NK-92 (cell line): ENCODE results near the gene SHMT2.

Experiments
- DNase-seq: peaks from one replicate; lab custom pipeline; 2025; ENCODE audit not compliant: unreplicated experiment; lab: John Stamatoyannopoulos, UW

SHMT2 gene

DNA sequence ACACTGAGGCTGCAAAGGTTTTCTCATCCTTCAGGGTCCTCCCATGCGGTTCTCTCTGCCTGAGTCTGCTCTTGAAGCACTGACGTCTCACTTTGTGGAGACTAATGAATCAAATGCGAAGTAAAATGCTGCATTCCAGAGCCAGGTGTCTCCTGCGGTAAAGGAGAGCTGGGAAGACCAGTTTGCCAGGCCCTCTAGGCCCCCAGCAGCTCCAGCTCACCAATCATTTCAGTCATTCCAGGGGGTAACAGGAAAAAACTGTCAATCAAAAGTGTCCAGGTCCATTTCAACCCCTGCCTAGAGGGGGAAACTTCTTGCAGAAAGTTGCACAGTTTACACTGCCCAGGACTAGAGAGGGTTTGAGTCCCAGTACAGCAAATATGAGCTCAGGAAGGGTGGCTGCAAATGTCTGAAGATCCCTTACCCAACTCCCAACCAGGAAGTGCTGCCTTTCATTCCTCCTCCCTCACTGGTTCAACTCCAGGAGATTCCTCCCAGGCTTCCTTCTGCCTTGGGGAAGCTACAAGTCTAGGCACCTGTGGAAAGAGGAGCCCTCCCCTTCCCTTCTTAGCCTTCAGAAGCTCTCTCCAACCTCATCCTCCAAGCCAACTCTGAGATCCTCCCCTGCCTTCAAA lies 15.6 kb upstream of the SHMT2 start:
- no peak for DNase-seq

DNA sequence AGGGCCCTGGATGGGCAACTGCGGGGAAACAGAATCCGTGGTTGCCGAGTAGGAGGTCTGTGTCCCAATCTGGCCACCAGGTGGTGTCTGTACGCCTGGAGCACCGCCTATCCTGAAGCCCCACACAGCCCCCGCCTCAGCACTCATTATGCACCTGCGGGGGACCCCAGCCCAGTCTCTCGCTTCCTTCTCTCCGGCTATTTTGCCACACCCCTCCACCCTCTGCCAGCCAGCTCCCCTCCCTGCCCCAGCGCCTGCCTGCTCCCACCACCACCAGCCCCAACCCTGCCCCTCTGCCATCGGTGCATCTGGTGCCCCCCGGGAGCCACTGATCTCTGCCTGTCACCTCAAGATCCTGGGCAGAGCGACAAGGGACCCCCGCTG lies 15.1 kb upstream of the SHMT2 start:
- DNase-seq = peak; percentile 2

DNA sequence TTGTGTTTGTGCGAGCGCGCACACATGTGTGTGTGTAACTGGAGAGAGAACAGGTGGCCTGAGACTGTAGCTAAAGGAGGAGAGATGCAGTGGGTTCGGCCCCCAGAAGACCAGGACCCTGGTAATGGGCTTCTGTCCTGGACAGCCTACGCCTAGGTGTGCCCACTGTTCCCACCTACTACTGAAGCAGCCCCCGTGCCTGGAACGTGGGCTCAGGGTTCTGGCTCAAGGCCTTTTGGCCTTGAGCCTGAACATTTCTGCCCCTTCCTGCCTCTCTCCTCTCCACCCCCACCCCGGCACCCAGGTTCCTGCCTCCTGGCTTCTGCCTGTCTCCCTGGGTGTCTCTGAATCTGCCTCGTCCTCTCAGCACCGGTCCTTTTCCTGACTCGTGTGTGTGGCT lies 14.4 kb upstream of the SHMT2 start:
- no peak for DNase-seq

DNA sequence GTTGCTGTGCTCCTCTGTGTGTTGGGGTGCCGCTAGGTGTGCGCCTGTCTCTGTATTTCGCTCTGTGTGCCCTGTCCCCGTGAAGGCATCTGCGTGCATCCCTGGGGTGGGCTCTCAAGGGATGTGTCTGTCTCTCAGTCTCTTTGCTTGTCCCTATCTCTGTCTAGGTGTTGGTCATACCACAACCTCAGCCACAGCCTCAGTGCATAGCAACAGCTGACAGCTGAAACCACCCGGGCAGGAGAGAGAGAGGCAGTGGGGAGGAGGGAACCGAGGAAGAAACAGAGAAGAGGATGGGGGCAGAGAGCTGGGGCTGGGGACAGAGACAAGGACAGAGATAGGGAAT lies 13.9 kb upstream of the SHMT2 start:
- no peak for DNase-seq

DNA sequence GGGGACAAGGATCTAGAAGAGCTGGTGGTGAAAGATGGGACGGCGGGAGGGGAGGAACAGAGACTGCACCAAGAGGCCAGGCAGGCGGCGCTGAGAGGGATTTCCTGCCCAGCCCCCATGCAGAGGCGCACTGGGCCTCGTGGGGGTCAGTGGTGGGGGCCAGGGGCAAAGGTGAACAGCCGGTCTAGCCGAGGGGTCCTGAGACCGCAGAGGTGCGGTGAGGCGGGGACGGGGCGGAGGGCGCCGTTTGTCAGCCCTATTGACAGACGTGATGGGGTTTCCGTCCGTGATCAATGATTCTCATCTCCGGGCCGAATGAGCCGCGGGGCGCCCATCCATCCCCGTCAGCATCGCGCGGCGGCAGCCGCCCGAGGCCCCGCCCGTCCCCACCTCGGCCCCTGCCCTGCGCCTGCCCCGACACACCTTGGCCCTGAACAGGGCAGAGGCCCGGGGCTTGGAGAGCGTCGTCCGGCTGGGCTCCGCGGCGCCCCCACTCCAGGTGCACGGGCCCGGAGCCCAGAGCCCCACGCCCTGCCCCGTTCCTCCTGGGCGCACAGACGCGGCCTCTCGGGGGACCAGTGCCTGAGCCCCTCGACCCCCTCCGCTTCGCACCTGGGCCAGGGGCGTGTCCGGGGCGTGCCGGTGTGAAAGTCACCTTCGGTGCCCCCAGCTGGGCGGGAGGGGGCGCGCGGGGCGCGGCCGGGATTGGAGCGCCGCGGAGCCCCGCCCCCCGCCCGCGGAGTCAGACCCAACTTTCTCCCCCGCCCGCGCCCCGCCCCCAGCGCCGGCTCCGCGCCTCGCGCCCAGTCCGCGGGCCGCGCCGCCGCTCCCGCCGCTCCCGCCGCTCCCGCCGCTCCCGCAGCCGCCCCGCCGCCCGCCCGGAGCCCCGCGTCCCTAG lies 13.2 kb upstream of the SHMT2 start, which contains the start of gene NXPH4:
Gene NXPH4 (plus strand): TSS at position 781 of the 898 bp plus-strand sequence. CDS start 176 bp downstream, outside the sequence.
- DNase-seq = no peak

DNA sequence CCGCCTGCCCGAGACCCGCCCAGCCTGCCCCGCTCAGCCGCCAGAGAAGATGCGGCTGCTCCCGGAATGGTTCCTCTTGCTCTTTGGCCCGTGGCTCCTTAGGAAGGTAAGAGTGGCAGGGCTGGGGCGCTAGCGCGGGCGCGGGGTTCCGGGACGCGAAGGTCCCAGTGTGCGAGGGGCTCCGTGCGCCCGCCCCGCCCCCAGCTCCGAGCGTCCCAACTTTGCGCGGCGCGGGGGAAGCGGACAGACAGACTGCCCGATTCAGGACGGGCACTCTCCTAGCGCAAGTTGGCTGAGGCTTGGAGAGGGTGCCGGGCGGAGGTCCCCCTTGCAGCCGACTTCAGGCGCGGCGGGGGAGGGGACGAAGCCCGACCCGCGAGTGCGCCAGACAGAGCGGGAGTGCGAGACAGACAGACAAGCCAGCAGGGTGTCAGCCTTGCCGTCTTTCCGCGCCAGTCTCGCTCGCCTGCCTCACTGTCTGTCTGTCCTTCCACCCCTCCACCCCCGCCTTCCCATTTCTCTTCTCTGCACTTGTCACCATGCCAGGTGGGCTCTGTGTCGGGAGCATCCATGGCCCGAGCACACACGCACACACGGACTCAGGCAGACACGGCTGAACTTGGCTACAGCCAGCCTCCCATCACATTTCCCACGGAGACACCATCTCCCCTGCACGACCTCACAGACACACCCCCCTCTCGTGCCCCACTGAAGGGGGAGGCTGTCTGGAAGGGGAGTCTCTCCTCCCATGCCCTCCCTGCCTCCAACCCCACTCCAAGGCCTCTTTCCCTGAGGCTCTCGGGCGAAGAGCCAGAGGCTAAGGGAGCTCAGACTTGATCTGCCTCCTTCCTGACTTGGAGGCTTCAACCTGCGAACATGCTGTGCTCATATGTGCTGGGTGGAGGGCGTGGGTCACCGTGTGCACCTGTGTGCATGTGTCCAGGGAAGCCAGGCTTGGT lies 12.3 kb upstream of the SHMT2 start:
- no peak for DNase-seq

DNA sequence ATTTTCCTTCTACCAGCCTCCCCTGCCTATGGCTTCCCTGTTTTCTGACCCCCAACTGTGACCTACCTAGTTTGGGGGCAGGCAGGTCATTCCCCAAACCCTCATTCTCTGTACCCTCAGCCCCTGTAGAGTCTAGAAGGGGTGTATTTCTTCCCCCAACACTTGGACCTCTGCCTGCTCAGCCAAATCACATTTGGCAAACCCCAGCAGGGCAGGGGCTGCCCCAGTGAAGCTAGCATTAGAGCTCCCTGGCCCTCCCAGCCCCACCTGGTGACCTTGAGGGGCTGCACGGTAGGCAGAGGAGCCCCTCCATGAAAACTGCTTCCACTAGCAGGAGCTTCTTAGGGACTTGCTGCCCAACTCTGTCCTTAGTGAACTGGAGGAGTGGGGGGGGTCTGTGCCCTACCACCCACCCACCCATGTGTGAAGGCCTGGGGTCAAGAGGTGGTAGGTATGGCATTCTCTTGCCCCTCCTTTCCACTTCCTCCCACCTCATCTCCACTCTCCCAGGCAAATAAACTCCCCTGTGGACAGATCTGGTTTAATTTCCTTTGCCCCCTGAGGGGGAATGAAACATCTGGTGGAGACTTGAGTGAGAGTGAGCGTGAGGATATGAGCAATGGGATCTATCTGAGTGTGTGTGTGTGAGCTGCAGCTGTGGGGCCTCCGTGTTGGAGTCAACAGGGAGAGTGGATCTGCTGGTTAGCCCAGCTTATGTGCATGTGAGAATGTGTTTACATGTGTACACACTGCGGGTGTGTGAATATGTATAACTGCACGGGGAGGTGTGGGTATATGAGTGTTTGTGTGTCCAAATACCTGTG lies 11.3 kb upstream of the SHMT2 start:
- DNase-seq = no peak

DNA sequence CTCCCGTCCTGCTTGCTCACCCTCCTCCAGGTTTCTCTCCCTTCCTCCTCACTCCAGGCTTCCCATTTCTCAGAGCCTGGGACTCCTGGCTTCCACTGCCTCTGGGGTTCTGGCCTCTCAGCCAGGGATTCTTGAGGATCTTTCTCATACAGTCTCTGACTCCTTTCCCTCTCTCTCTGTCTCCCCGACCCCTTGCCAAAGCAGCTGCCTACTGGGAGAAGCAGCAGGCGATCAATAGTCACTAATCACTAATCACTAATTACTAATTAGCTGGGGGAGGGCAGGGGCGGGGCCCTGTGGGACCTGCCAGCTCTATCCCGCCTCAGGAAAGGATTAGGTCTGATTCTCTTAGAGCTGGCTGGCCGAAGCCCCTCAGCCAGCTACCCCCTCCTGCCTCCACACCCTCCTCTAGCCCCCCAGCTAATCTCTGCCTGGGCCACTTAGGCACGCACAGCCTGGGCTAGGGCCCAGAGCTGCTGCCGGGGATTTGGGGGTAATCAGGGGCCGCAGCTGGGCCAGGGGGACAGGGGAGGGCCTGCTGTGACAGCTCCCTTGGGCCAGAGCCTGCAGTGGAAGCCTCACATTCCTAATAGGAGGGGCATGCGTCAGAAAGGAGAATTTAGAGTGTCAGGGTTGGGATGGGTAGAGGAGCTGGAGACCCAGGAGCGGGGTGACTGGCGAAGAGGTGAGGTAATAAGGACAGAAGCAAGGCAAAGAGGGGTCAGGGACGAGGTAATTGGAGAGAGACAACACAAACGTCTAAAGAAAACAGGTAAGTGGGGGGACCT lies 10.1 kb upstream of the SHMT2 start:
- DNase-seq = no peak

DNA sequence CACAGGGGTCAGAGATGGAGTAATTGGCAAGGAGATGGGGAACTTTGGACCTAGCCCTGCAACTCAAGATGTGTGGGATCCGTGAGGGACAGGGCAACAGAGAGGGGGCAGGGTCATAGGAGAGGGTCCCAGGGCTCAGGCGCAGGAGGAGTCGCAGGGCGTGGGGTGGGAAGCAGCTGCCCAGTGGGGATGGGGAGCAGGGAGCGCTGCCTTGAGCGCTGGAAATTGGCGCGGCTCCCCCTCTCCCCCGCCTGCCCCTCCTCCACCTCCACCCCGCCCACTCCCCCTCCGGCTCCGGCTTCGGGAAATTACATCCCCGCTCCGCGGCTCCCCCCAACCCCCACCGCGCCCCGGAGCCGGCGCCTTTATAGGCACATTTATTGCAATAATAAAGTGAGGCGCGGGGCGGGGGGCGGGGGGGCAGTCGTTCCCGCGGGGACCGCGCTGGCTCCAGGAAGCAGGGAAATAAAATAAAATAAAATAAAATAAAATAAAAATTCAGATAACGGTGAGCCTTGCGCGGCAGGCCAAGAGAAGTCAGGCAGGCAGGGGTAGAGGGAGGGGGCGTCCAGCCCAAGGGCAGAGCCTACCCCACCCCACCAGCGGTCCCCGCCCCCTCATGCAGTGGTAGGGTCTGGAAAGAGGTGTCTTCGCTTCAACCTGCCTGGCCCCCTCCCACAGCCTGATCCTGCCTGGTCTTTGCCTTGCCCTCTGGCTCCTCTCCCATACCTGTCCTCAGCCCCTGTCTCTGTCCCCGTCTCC lies 9.3 kb upstream of the SHMT2 start:
- no peak for DNase-seq

DNA sequence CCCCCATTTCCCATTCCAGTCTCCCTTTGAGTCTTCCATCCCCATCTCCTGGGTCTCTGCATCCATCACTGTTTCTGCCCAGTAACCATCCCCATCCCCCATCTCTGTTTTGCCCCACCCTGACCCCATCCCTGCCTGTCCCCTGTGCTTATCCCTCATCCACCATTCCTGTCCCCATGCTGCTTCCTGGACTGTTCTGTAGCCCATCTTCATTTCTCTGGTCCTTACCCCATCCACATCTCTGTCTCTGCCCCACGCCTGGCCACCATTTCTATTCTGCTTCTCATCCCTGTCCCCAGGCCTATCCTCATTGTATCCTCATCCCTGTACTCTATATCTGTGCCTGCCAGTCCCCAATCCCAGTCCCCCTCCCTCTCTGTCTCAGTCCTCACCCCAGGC lies 8.7 kb upstream of the SHMT2 start:
- no peak for DNase-seq

DNA sequence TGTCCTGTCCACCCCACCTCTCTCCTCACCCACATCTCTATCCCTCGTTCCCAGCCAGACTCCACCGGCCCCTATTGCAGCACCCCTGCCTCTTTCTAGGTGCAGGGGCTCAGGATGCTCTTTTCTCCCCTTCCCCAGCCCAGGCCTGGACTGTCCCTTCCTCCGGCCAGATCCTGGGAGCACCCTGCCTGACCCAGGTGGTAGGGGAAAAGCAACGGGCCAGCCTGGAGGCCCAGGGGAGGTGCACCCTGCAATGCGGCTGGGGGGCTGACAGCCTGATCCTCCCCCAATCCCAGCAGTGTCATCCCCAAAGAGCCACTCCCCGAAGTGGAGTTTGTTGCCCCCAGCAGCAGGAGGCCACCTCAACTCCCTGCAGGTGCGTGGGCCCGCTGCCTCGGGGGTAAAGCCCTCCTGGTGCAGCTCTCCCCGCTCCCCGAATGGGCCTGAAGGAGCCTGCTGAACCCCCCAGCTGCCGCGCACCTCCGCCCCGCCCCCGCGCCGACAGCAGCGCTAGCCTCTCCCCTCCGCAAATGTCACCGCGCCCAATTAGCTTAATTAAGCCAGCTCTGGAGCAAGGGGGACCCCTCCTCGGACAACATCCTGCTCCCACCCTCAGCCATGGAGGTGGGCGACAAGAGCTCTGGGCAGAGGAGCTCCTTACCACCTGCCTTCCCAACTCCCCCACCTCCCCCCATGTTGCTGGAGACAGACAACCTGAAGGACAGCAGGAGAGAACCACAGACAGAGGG lies 8.2 kb upstream of the SHMT2 start:
- DNase-seq = no peak

DNA sequence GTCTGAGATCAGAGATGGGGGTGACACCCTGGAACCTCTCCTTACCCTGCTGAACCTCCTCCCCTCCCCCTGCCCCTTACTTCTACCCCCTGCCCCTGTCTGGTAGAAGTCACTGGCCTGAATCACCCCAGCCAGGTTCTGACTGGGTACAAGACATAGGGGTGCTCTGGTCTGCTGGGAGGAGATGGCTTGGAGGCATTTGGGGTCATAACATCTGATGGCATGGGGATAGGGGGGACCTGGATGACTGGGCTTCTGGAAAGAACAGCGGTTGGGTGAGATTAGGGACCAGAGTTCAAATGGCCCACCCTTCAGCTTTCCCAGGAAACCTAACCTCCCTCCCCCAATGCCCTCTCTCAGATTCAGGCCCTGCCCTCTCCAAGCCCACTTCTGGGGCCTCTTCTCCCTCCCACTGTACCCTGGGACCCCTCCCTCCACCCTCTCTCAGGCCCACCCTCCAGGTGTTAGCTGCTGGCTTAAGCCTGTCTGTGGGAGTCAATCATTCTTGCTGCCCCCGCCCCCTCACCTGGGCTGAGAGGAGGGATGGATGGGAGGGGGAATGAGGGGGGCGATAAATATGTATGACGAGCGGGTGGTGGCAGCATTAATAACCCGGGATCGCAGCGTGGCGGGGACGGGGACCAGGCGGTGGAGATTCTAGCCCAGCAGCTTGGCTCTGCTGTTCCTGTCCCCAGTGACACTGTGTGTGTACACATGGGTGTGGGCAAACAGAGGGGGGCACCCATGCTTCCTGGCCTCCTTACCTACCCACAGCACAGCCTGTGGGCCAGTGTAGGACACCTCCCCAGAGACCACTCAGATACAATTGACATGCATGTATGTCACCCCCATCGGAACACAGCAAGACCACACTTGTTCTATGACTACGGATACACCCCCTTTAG lies 7.0 kb upstream of the SHMT2 start:
- DNase-seq = no peak

DNA sequence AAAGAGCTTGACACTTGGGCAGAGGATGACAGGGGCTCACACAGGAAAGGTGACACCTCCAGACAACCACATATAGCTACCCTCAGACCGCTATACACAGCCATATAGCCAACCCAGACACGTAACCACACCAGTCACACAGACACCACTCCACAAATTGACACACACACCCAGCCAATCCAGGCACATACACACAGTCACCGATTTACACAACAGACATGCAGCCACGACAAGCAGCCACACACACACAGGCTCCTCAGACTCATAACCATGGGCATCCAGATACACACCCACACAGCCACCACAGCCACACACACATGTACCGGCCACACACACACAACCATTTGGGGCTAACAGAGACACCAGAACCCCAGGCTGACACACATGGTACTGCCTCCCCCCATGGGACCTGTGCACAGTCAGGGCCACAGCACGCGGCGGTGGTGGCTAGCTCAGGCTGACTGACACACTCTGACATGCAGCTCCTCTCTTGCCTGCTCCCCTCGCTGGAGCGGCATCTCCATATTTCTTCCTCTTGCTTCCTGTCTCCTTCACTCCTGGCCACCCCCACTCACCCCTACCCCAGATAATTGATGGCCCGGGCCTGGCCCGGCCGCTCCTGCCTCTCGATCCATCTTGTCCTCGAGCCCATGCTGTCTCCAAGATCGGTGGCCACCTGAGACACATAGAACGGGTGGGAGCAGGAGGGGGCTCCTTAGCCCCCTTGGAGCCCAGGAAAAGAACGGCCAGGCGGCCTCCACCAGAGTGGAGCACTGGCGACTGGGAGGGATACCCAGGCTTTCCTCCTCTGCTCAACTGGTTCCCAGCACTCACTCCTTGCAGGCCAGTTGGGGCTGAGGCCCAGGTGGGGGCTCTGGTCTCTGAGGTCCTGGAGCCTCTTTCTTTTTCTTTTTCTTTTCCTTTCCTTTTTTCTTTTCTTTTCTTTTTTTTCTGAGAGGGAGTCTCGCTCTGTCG lies 6.0 kb upstream of the SHMT2 start:
- DNase-seq = no peak

DNA sequence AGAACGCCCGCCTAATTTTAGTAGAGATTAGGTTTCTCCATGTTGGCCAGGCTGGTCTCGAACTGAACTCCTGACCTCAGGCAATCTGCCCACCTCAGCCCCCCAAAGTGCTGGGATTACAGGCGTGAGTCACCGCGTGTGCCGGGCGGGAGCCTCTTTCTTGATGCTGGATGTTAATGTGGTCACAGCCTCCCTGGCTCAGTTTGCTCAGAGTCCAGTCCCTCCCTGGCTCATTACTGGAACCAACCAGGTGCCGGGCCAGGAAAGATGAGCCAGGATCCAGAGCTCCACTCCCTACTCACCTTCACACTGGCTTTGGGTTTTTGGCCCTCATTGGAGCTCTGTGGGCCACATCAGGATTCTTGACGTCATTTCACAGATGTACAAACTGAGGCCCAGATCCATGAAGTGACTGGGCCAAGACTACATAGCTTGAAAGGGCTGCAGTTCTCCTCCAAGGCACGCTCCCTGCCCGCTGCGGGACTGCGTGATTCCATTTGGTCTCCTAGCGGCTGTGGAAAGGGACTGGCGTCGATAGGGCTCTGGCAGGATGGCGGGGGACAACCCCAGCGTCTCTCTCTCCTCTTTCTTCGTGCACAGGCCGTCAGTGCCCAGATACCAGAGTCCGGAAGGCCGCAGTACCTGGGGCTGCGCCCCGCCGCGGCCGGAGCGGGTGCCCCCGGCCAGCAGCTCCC lies 5.1 kb upstream of the SHMT2 start:
- no peak for DNase-seq

DNA sequence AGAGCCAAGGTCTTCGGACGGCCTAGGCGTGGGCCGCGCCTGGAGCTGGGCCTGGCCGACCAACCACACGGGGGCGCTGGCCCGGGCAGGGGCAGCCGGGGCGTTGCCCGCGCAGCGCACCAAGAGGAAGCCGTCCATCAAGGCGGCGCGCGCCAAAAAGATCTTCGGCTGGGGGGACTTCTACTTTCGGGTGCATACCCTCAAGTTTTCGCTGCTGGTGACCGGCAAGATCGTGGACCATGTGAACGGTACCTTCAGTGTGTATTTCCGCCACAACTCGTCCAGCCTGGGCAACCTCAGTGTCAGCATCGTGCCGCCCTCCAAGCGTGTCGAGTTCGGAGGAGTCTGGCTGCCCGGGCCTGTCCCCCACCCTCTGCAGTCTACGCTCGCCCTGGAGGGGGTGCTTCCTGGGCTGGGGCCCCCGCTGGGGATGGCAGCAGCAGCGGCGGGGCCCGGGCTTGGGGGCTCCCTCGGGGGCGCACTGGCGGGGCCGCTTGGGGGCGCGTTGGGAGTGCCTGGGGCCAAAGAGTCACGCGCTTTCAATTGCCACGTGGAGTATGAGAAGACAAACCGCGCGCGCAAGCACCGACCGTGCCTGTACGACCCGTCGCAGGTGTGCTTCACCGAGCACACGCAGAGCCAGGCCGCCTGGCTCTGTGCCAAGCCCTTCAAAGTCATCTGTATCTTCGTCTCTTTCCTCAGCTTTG lies 4.4 kb upstream of the SHMT2 start:
- DNase-seq = no peak
